K562 (cell line): Measurements from ENCODE around the gene DCAF7. TPM values are rescaled to one million over a fixed set of nuclear protein-coding genes. Genes with fewer than 3 reads are reported as not detected.
A peak's percentile ranks its signal among the peaks of the same experiment; 100 is the strongest.

ENCODE experiments used
- EZH2 ChIP-seq: IDR thresholded peaks from 2 replicates; pipeline ENCODE4 v1.6.1; 2012; ENCODE audit warnings: low read depth, mild to moderate bottlenecking, inconsistent platforms, low read length, borderline replicate concordance
- JUND ChIP-seq, 2 experiments: IDR thresholded peaks; 2 replicates in 1 of 2; 3 replicates in 1 of 2; pipeline ENCODE4 v1.6.1; 2011; ENCODE audit warnings: borderline replicate concordance in 2 of 2, low read depth in 2 of 2, low read length in 2 of 2, improper control_type of control experiment in 1 of 2, missing biosample characterization in 1 of 2, missing genetic modification characterization in 1 of 2, missing genetic modification reagents in 1 of 2
- MAFG ChIP-seq: fragments of 450-650 bp; conservative IDR thresholded peaks from 2 replicates; pipeline ENCODE4 v1.6.1; 2016; ENCODE audit warnings: missing genetic modification characterization, missing compliant biosample characterization
- MTF1 ChIP-seq: fragments of 250-450 bp; sonication (Bioruptor Pico); IDR thresholded peaks from 2 replicates; pipeline ENCODE4 v1.9.0; 2021; ENCODE audit warnings: moderate library complexity, mild to moderate bottlenecking, inconsistent platforms, borderline replicate concordance
- POLR2A ChIP-seq: fragments of 450-650 bp; conservative IDR thresholded peaks from 2 replicates; pipeline ENCODE4 v1.6.1; 2016
- POLR2AphosphoS2 ChIP-seq: IDR thresholded peaks from 2 replicates; pipeline ENCODE4 v1.6.1; 2012; ENCODE audit warnings: low read length, improper control_type of control experiment
- RBFOX2 ChIP-seq: fragments of 200-400 bp; formaldehyde crosslinking; IDR thresholded peaks from 2 replicates; pipeline ENCODE4 v1.6.1; 2017; ENCODE audit warnings: low read depth, mild to moderate bottlenecking, low read length, moderate library complexity
- TAF15 ChIP-seq: fragments of 200-400 bp; formaldehyde crosslinking; IDR thresholded peaks from 2 replicates; pipeline ENCODE4 v1.6.1; 2017; ENCODE audit warnings: mild to moderate bottlenecking, low read depth, low read length, moderate library complexity
- TOE1 ChIP-seq, 2 experiments: fragments of 450-650 bp in 1 of 2; sonication (generic) in 1 of 2; formaldehyde crosslinking in 1 of 2; IDR thresholded peaks; 2 replicates each; pipeline versions ENCODE4 v1.7.1 to v1.8.0; 2016 to 2022; ENCODE audit warnings: borderline replicate concordance in 2 of 2, mild to moderate bottlenecking in 2 of 2, antibody characterized with exemption in 1 of 2, inconsistent platforms in 1 of 2, low read depth in 1 of 2, missing genetic modification reagents in 1 of 2, moderate library complexity in 1 of 2
- XRCC5 ChIP-seq: fragments of 200-400 bp; formaldehyde crosslinking; IDR thresholded peaks from 2 replicates; pipeline ENCODE4 v1.6.1; 2017; ENCODE audit warnings: low read depth, mild to moderate bottlenecking, low read length
- ZNF133 ChIP-seq: fragments of 250-450 bp; sonication (Bioruptor Pico); IDR thresholded peaks from 2 replicates; pipeline ENCODE4 v1.4.0; 2020; ENCODE audit warnings: mild to moderate bottlenecking
- ZNF512 ChIP-seq: IDR thresholded peaks from 2 replicates; pipeline ENCODE4 v1.6.1; 2016; ENCODE audit warnings: missing genetic modification characterization, missing compliant biosample characterization
- polyA plus RNA-seq, 8 experiments: library from polyadenylated mRNA; depleted of rRNA in 4 of 8; stranded (reverse) in 5 of 8; unstranded in 3 of 8; fragments of >200 nt; fragmentation: Nextera tagmentation in 2 of 8; fragmentation: Illumina TruSeq in 1 of 8; extraction: Ambion mirVana in 2 of 8; extraction: Trizol in 1 of 8; gene quantifications; 2 replicates each; pipeline versions ENCODE4 v1.2.1 to v1.2.3, GENCODE V29; 2011 to 2014; ENCODE audit warnings: inconsistent platforms in 1 of 8, missing spikeins in 1 of 8
- total RNA-seq, 7 experiments: library from RNA; depleted of rRNA in 6 of 7; stranded (reverse); fragments of >200 nt in 6 of 7; fragmentation: Illumina TruSeq in 2 of 7; extraction: Trizol in 2 of 7; gene quantifications; 2 replicates each; pipeline versions ENCODE4 v1.2.1 to v1.2.3, GENCODE V29; 2011 to 2021; ENCODE audit warnings: low replicate concordance in 1 of 7
- TF ChIP-seq, protein P1 (sequence below): fragments of 250-450 bp; sonication (Bioruptor Pico); IDR thresholded peaks from 2 replicates; pipeline ENCODE4 v1.5.0; 2021; ENCODE audit warnings: mild to moderate bottlenecking, borderline replicate concordance
- TF ChIP-seq, protein P2 (sequence below): sonication (generic); formaldehyde crosslinking; IDR thresholded peaks from 2 replicates; pipeline ENCODE4 v1.8.0; 2022; ENCODE audit warnings: mild to moderate bottlenecking, low read depth, missing genetic modification reagents
- TF ChIP-seq, protein P3 (sequence below): fragments of 250-450 bp; sonication (Bioruptor Pico); IDR thresholded peaks from 2 replicates; pipeline ENCODE4 v1.5.0; 2021; ENCODE audit warnings: mild to moderate bottlenecking, moderate library complexity

The DCAF7 gene
- total and polyA plus RNA-seq, 9 of the 15 experiments (the other 6 are each of a cell fraction or from before 2014, with no cell fraction given) = 30.8 to 123 (median 40.2) TPM

DNA sequence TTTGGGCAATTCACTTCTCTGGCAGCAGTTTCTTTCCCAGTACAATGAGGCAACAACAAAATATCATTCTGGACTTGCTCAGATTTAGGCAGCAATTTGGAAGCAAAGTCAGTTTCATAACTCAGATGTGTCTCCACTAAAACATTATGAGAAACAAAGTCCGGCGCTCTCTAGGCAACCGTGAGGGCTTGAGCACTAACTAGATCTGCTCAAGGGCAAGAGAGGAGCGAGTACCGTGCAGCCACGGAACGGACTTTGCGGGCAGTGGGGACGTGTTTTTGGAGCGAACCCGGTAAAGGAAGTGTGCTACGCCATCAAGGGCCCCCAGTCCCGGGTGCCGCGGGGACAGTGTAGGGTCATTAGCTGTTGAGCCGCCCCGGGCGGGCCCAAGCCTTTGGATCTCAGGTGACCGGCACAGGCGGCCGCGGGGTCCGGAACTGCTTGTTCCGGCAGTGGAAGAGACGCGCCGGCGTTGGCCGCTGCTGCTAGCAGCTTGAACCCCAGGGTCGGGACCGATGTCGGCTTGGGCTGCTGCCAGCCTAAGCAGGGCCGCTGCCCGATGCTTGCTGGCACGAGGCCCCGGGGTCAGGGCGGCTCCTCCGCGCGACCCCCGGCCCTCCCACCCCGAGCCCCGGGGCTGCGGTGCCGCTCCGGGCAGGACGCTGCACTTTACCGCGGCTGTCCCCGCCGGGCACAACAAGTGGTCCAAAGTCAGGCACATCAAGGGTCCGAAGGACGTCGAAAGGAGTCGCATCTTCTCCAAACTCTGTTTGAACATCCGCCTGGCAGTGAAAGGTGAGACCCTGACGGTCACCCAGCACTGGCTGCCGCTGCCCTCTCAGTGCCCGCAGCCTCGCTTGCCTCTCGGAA, 50.5 kb downstream of the DCAF7 start, which contains the start of gene TACO1 (continued):
- TF ChIP-seq, protein P1, sequence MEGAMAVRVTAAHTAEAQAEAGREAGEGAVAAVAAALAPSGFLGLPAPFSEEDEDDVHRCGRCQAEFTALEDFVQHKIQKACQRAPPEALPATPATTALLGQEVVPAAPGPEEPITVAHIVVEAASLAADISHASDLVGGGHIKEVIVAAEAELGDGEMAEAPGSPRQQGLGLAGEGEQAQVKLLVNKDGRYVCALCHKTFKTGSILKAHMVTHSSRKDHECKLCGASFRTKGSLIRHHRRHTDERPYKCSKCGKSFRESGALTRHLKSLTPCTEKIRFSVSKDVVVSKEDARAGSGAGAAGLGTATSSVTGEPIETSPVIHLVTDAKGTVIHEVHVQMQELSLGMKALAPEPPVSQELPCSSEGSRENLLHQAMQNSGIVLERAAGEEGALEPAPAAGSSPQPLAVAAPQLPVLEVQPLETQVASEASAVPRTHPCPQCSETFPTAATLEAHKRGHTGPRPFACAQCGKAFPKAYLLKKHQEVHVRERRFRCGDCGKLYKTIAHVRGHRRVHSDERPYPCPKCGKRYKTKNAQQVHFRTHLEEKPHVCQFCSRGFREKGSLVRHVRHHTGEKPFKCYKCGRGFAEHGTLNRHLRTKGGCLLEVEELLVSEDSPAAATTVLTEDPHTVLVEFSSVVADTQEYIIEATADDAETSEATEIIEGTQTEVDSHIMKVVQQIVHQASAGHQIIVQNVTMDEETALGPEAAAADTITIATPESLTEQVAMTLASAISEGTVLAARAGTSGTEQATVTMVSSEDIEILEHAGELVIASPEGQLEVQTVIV (CRISPR knock-in tag) = no peak
- TF ChIP-seq ZNF512 (tag) (no peak), ZNF133 (CRISPR knock-in tag) (no peak), RBFOX2 (peak; percentile 88), POLR2A (peak; percentile 87), TAF15 (no peak), MTF1 (CRISPR knock-in tag) (no peak), EZH2 (no peak), MAFG (tag) (no peak), POLR2AphosphoS2 (no peak), TOE1 (IDR thresholded peaks at IDR 0.05; ENCODE audit: borderline replicate concordance) (0 out of 2 replicates have a peak, but pooled peaks have one; percentile 43), TOE1 (CRISPR knock-in tag; IDR thresholded peaks at IDR 0.05; ENCODE audit: borderline replicate concordance, low read depth) (no peak), XRCC5 (peak; percentile 98), JUND (IDR thresholded peaks at IDR 0.05; ENCODE audit: borderline replicate concordance, low read depth, low read length) (peak; percentile 73; the same call in 1 of the 2 replicates), JUND (tag; IDR thresholded peaks at IDR 0.05; ENCODE audit: borderline replicate concordance, low read depth, low read length) (no peak; the same call in 2 of the 3 replicates)
- TF ChIP-seq, protein P2, sequence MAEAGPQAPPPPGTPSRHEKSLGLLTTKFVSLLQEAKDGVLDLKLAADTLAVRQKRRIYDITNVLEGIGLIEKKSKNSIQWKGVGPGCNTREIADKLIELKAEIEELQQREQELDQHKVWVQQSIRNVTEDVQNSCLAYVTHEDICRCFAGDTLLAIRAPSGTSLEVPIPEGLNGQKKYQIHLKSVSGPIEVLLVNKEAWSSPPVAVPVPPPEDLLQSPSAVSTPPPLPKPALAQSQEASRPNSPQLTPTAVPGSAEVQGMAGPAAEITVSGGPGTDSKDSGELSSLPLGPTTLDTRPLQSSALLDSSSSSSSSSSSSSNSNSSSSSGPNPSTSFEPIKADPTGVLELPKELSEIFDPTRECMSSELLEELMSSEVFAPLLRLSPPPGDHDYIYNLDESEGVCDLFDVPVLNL (CRISPR knock-in tag) = no peak
- TF ChIP-seq, protein P3, sequence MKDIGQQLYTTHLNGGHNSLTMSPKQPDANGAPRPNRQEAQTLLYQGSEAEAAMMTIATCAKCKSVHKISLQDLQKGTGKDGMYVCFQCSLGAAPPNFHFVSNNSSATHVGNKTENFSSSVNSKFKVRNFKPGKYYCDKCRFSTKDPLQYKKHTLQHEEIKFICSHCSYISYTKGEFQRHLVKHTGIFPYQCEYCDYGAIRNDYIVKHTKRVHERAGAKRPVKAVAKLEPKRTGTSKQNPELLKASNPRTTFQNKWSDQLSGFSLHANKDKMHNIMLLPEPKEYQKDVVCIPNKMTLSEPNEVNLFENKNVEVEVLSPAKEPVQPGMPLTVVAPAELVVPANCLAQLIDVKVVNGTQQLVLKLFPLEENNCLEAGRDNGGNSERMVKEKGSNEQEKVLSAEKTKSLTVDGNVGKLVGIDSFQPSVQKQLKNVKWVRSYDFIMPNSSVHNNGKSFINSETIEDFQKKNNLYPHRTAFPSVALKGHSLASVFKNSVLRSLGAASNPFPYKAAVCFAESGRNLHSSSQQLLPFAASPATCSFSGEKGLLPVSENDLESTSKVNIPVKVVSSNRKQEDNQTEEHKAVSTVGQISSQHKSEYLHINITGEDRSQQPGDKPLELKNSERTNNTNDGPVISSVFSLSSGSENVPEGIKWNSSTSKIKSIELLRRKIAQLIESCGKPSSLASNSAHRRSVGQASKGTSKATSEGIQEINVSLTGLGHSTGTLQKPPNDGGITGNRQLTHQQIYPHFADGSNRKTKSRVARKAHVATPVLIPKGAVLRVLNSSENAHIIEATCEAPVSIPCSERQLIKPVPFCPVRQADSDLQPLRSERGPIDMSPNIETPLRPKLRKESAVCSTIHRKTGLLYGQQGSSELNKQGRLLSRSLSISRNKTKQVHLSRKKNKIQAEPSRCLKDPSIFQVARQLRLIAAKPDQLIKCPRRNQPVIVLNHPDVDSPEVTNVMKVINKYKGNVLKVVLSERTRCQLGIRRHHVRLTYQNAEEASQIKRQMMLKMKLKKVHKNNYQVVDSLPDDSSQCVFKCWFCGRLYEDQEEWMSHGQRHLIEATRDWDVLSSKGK (CRISPR knock-in tag) = no peak
